GM06990 (cell line): ENCODE data around the gene ACAA1.

Experiments
- DNase-seq: peaks from one replicate; pipeline ENCODE4 v3.0.0-alpha.2; 2011; ENCODE audit not compliant: insufficient read length; ENCODE audit errors: extremely low read depth
- H3K27me3 ChIP-seq: replicated peaks from 2 replicates; pipeline ENCODE4 v1.6.0; 2011; ENCODE audit warnings: low read length; ENCODE audit not compliant: control insufficient read depth, insufficient read depth
- H3K36me3 ChIP-seq: 2 replicates; pipeline ENCODE4 v1.5.1; 2011; ENCODE audit warnings: low read length; ENCODE audit not compliant: control insufficient read depth, insufficient read depth
- H3K4me3 ChIP-seq: replicated peaks from 2 replicates; pipeline ENCODE4 v1.5.1; 2011; ENCODE audit warnings: low read depth, mild to moderate bottlenecking, control low read depth, low read length
- TF ChIP-seq, protein P1 (sequence below): IDR thresholded peaks from 2 replicates; pipeline ENCODE4 v1.5.1; 2011; ENCODE audit warnings: low read length, control low read depth, mild to moderate bottlenecking, inconsistent platforms; ENCODE audit not compliant: insufficient read depth, poor library complexity, severe bottlenecking

Gene ACAA1

GRCh38 chr3:38146504-38146903 lies 9.6 kb upstream of the ACAA1 start:
- TF ChIP-seq, protein P1, sequence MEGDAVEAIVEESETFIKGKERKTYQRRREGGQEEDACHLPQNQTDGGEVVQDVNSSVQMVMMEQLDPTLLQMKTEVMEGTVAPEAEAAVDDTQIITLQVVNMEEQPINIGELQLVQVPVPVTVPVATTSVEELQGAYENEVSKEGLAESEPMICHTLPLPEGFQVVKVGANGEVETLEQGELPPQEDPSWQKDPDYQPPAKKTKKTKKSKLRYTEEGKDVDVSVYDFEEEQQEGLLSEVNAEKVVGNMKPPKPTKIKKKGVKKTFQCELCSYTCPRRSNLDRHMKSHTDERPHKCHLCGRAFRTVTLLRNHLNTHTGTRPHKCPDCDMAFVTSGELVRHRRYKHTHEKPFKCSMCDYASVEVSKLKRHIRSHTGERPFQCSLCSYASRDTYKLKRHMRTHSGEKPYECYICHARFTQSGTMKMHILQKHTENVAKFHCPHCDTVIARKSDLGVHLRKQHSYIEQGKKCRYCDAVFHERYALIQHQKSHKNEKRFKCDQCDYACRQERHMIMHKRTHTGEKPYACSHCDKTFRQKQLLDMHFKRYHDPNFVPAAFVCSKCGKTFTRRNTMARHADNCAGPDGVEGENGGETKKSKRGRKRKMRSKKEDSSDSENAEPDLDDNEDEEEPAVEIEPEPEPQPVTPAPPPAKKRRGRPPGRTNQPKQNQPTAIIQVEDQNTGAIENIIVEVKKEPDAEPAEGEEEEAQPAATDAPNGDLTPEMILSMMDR, result no peak
- H3K36me3 ChIP-seq, result peaks cover 6% of the 10 kb centered on the region
- no peak overlapping the region for H3K4me3 ChIP-seq
- no peak for DNase-seq
- no peaks in the 10 kb centered on the region for H3K27me3 ChIP-seq

DNA sequence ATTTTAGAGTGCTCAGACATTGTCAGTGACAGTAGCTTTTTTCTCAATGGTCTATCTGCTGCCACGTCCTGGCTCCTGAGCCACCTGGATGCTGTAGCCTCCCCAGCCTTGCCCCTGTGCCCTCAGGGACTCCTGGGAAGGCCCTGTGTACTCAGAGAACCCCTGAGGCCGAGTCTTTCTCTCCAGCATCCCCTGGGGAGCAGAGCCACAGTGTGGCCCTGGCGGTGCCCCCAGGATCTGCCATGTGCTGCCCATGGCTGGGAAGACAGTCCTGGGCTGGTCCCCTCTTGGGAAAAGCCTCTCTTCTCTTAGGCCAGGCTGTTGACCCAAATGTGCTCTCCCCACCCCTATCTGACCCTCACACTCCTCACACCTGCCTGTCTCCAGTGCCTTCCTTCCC lies 6.6 kb upstream of the ACAA1 start:
- TF ChIP-seq, protein P1, result no peak
- Histone ChIP-seq H3K36me3 (peaks cover 14% of the 10 kb centered on the region), H3K4me3 (no peak overlapping the region), H3K27me3 (no peaks in the 10 kb centered on the region)
- no peak for DNase-seq

- no peak overlapping the region for H3K4me3 ChIP-seq
- TF ChIP-seq, protein P1, result no peak
- H3K27me3 ChIP-seq, result no peaks in the 10 kb centered on the region
- DNase-seq, result no peak
- peaks cover 14% of the 10 kb centered on the region for H3K36me3 ChIP-seq
Observed at GRCh38 chr3:38142959-38143358, 6.0 kb upstream of the ACAA1 start.

GRCh38 chr3:38141952-38142273 lies 5.0 kb upstream of the ACAA1 start:
- TF ChIP-seq, protein P1, result no peak
- Histone ChIP-seq H3K4me3 (no peak overlapping the region), H3K36me3 (peaks cover 14% of the 10 kb centered on the region), H3K27me3 (no peaks in the 10 kb centered on the region)
- DNase-seq, result no peak

- no peak for DNase-seq
- Histone ChIP-seq H3K4me3 (no peak overlapping the region), H3K36me3 (peaks cover 14% of the 10 kb centered on the region), H3K27me3 (no peaks in the 10 kb centered on the region)
- TF ChIP-seq, protein P1, result no peak
Observed at GRCh38 chr3:38141173-38141951, 4.4 kb upstream of the ACAA1 start.
